HCT116 (cell line): ENCODE measurements around the gene ACP6. TPM values are rescaled to one million over a fixed set of nuclear protein-coding genes. Genes with fewer than 3 reads are reported as not detected.

ENCODE experiments used
- ATAC-seq: fragments of 200-7000 bp; cut with Tn5 transposase; 2 replicates; pipeline ENCODE4 v1.9.1; 2020; ENCODE audit warnings: mild to moderate bottlenecking, moderate library complexity
- BruUV-seq: library from RNA; stranded (reverse); fragments of 400-500 nt; replicated peaks from 2 replicates; lab custom pipeline; 2021; lab: Mats Ljungman, UMichigan
- CTCF ChIA-PET: fragments of 300-600 bp; sonication (Branson Sonifier 250); formaldehyde crosslinking; loops from one replicate; lab custom pipeline; 2021; ENCODE audit warnings: antibody characterized with exemption; lab: Charles Lee
- POLR2A ChIA-PET: fragments of 300-600, 350-600 bp; sonication (Branson Sonifier 250); formaldehyde crosslinking; loops from one replicate; lab custom pipeline; 2021; ENCODE audit warnings: antibody characterized with exemption; lab: Charles Lee
- RAD21 ChIA-PET, 2 experiments: fragments of 300-600 bp; sonication (Branson Sonifier 250); formaldehyde crosslinking; loops; one replicate each; lab custom pipeline; 2023; ENCODE audit warnings: low total read pairs in 2 of 2; ENCODE audit not compliant: uncharacterized antibody in 2 of 2, unreplicated experiment in 2 of 2, low non-redundant PET in 1 of 2; lab: Charles Lee
- DNase-seq: peaks from one replicate; pipeline ENCODE4 v3.0.0-alpha.2; 2010; ENCODE audit warnings: low read depth, low spot score
- H2AFZ ChIP-seq: fragments of 200-600 bp; shearing (Covaris generic), sonication (generic); 2 replicates; pipeline ENCODE4 v1.6.1; 2017; ENCODE audit warnings: low read depth, mixed run types, mixed read lengths, antibody characterized with exemption, low read length; ENCODE audit not compliant: poor library complexity, severe bottlenecking
- H3K27ac ChIP-seq: 2 replicates; pipeline ENCODE4 v1.5.1; 2012; ENCODE audit warnings: low read depth, low read length
- H3K27me3 ChIP-seq: fragments of 200-600 bp; sonication (generic); 2 replicates; pipeline ENCODE4 v1.6.1; 2016; ENCODE audit warnings: mixed run types, low read length, mixed read lengths; ENCODE audit not compliant: insufficient read depth
- H3K36me3 ChIP-seq, 2 experiments: fragments of 200-500 bp in 1 of 2; fragments of 200-600 bp in 1 of 2; sonication (Bioruptor generic) in 1 of 2; sonication (generic) in 1 of 2; 2 replicates each; pipeline versions ENCODE4 v1.5.1 to v1.6.1; 2014 to 2016; ENCODE audit warnings: low read length in 2 of 2, inconsistent platforms in 1 of 2, mixed read lengths in 1 of 2, mixed run types in 1 of 2; ENCODE audit not compliant: insufficient read depth in 2 of 2, control insufficient read depth in 1 of 2
- H3K4me1 ChIP-seq, 2 experiments: fragments of 200-600 bp in 1 of 2; sonication (generic) in 1 of 2; 2 replicates each; pipeline versions ENCODE4 v1.5.1 to v1.6.1; 2012 to 2017; ENCODE audit warnings: low read length in 2 of 2, inconsistent platforms in 1 of 2, mild to moderate bottlenecking in 1 of 2, mixed read lengths in 1 of 2, mixed run types in 1 of 2, moderate library complexity in 1 of 2; ENCODE audit not compliant: insufficient read depth in 2 of 2, control insufficient read depth in 1 of 2
- H3K4me2 ChIP-seq: fragments of 200-600 bp; sonication (generic); 2 replicates; pipeline ENCODE4 v1.6.1; 2017; ENCODE audit warnings: mixed run types, low read length, mixed read lengths
- H3K4me3 ChIP-seq, 2 experiments: fragments of 200-600 bp in 1 of 2; sonication (generic) in 1 of 2; replicated peaks in 1 of 2; 2 replicates each; pipeline ENCODE4 v1.5.1; 2011 to 2016; ENCODE audit warnings: low read length in 2 of 2, control low read depth in 1 of 2, low read depth in 1 of 2, mild to moderate bottlenecking in 1 of 2, mixed read lengths in 1 of 2, mixed run types in 1 of 2
- H3K79me2 ChIP-seq: fragments of 200-600 bp; sonication (generic); 2 replicates; pipeline ENCODE4 v1.6.1; 2017; ENCODE audit warnings: mild to moderate bottlenecking, mixed run types, low read length, moderate library complexity, mixed read lengths; ENCODE audit not compliant: insufficient read depth
- H3K9ac ChIP-seq: fragments of 200-600 bp; sonication (generic); 2 replicates; pipeline ENCODE4 v1.6.1; 2016; ENCODE audit warnings: low read length, mixed read lengths
- H3K9me2 ChIP-seq: fragments of 200-600 bp; sonication (generic), shearing (Covaris generic); 2 replicates; pipeline ENCODE4 v1.6.1; 2017; ENCODE audit warnings: mixed run types, mild to moderate bottlenecking, moderate library complexity; ENCODE audit not compliant: insufficient read depth
- H3K9me3 ChIP-seq, 2 experiments: fragments of 200-500 bp in 1 of 2; fragments of 200-600 bp in 1 of 2; sonication (Bioruptor generic) in 1 of 2; sonication (generic) in 1 of 2; 2 replicates each; pipeline ENCODE4 v1.6.1; 2014 to 2017; ENCODE audit warnings: low read length in 2 of 2, mixed read lengths in 2 of 2, inconsistent platforms in 1 of 2, low read depth in 1 of 2, mild to moderate bottlenecking in 1 of 2, mixed run types in 1 of 2, moderate library complexity in 1 of 2; ENCODE audit not compliant: control insufficient read depth in 1 of 2, insufficient read depth in 1 of 2
- H4K20me1 ChIP-seq: fragments of 200-600 bp; sonication (generic), shearing (Covaris generic); 2 replicates; pipeline ENCODE4 v1.6.1; 2017; ENCODE audit warnings: mixed run types, mild to moderate bottlenecking, moderate library complexity; ENCODE audit not compliant: insufficient read depth
- CBX3 ChIP-seq: IDR thresholded peaks from 2 replicates; pipeline ENCODE4 v1.6.1; 2012; ENCODE audit warnings: low read depth
- ELF1 ChIP-seq: IDR thresholded peaks from 2 replicates; pipeline ENCODE4 v1.6.1; 2012; ENCODE audit warnings: low read depth, borderline replicate concordance
- EZH2 ChIP-seq: fragments of 200-600 bp; sonication (generic); IDR thresholded peaks from 2 replicates; pipeline ENCODE4 v1.6.1; 2017; ENCODE audit warnings: antibody characterized with exemption, mixed run types
- EZH2phosphoT487 ChIP-seq: fragments of 200-600 bp; IDR thresholded peaks from 2 replicates; pipeline ENCODE4 v1.6.1; 2018; ENCODE audit warnings: antibody characterized with exemption, borderline replicate concordance
- FOSL1 ChIP-seq: IDR thresholded peaks from 2 replicates; pipeline ENCODE4 v1.6.1; 2012; ENCODE audit warnings: low read depth
- SP1 ChIP-seq: IDR thresholded peaks from 2 replicates; pipeline ENCODE4 v1.6.1; 2012; ENCODE audit warnings: low read depth
- SRF ChIP-seq: IDR thresholded peaks from 2 replicates; pipeline ENCODE4 v1.6.1; 2012; ENCODE audit warnings: low read depth
- TCF7L2 ChIP-seq: IDR thresholded peaks from 2 replicates; pipeline ENCODE4 v1.7.0; 2011; ENCODE audit warnings: borderline replicate concordance, inconsistent platforms; ENCODE audit not compliant: insufficient read depth, insufficient read length; ENCODE audit errors: extremely low read depth
- ZFX ChIP-seq: fragments of 450-650 bp; IDR thresholded peaks from 2 replicates; pipeline ENCODE4 v1.6.1; 2017
- intact Hi-C: fragments of 100-400 bp; cut with micrococcal nuclease; formaldehyde crosslinking; loops from 2 replicates; pipeline ENCODE4 v1.10.0; 2022
- total RNA-seq: library from RNA; stranded (reverse); gene quantifications from one replicate; pipeline ENCODE4 v1.2.1, GENCODE V29; 2021; ENCODE audit not compliant: unreplicated experiment
- TF ChIP-seq, protein P1 (sequence below), 3 experiments: fragments of 200-600 bp in 1 of 3; sonication (generic) in 1 of 3; IDR thresholded peaks in 2 of 3; conservative IDR thresholded peaks in 1 of 3; 2 replicates each; pipeline ENCODE4 v1.5.1; 2012 to 2017; ENCODE audit warnings: low read depth in 2 of 3, low read length in 2 of 3, antibody characterized with exemption in 1 of 3, borderline replicate concordance in 1 of 3, control low read depth in 1 of 3, mild to moderate bottlenecking in 1 of 3, mixed read lengths in 1 of 3, mixed run types in 1 of 3, moderate library complexity in 1 of 3; ENCODE audit not compliant: insufficient read depth in 1 of 3
- TF ChIP-seq, protein P2 (sequence below): IDR thresholded peaks from 2 replicates; pipeline ENCODE4 v1.6.1; 2012; ENCODE audit warnings: low read depth

The ACP6 gene
- total RNA-seq, 1 experiment from 2014 or later = 26.4 TPM

DNA sequence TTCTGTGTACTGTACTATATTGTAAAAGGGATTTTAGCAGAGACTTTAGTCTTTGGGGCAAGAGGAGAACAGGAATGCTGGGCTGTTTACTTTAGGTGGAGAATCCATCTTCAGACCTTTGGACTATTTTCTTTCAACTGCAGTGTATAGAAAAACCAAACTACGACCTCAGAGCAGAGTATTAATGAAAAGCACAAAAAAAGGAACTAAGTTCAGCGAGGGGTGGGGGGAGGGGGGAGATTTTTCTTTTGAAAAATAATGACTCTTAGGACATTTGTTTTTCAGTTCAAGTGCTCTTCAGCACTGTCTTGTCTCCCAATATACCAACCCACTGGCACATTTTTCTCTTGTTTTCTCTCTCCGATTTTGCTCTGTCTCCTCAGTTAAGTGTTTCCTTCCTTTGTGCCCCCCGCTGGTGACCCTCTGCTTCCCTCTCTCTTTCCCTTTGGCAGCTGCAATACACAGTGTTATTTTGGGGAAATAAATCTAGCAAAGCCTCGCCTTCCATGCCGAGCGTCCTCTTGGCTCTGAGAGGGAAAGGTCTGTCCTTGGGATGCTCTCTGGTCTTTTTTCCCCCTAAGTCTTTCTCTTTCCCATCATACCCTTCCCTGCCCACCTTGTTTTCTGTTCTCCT lies 44.8 kb downstream of the ACP6 start:
- ChIA-PET RAD21 (no interaction called here), CTCF (no interaction called here), POLR2A (no interaction called here)
- H3K4me2 ChIP-seq = no peak overlapping the region
- no peaks in the 10 kb centered on the region for H3K4me1 ChIP-seq
- no peak overlapping the region for H3K9ac ChIP-seq
- H3K27me3 ChIP-seq = no peaks in the 10 kb centered on the region
- TF ChIP-seq, protein P1, sequence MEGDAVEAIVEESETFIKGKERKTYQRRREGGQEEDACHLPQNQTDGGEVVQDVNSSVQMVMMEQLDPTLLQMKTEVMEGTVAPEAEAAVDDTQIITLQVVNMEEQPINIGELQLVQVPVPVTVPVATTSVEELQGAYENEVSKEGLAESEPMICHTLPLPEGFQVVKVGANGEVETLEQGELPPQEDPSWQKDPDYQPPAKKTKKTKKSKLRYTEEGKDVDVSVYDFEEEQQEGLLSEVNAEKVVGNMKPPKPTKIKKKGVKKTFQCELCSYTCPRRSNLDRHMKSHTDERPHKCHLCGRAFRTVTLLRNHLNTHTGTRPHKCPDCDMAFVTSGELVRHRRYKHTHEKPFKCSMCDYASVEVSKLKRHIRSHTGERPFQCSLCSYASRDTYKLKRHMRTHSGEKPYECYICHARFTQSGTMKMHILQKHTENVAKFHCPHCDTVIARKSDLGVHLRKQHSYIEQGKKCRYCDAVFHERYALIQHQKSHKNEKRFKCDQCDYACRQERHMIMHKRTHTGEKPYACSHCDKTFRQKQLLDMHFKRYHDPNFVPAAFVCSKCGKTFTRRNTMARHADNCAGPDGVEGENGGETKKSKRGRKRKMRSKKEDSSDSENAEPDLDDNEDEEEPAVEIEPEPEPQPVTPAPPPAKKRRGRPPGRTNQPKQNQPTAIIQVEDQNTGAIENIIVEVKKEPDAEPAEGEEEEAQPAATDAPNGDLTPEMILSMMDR (IDR thresholded peaks at IDR 0.05 in 2 of 3, conservative IDR thresholded peaks at IDR 0.05 in 1 of 3; ENCODE audit: borderline replicate concordance in 1 of 3, insufficient read depth in 1 of 3, low read depth in 2 of 3, low read length in 2 of 3) = no peak
- TF ChIP-seq ELF1 (no peak), FOSL1 (no peak), ZFX (no peak), SP1 (no peak), TCF7L2 (no peak), CBX3 (no peak), EZH2phosphoT487 (no peak), EZH2 (no peak), SRF (no peak)
- TF ChIP-seq, protein P2, sequence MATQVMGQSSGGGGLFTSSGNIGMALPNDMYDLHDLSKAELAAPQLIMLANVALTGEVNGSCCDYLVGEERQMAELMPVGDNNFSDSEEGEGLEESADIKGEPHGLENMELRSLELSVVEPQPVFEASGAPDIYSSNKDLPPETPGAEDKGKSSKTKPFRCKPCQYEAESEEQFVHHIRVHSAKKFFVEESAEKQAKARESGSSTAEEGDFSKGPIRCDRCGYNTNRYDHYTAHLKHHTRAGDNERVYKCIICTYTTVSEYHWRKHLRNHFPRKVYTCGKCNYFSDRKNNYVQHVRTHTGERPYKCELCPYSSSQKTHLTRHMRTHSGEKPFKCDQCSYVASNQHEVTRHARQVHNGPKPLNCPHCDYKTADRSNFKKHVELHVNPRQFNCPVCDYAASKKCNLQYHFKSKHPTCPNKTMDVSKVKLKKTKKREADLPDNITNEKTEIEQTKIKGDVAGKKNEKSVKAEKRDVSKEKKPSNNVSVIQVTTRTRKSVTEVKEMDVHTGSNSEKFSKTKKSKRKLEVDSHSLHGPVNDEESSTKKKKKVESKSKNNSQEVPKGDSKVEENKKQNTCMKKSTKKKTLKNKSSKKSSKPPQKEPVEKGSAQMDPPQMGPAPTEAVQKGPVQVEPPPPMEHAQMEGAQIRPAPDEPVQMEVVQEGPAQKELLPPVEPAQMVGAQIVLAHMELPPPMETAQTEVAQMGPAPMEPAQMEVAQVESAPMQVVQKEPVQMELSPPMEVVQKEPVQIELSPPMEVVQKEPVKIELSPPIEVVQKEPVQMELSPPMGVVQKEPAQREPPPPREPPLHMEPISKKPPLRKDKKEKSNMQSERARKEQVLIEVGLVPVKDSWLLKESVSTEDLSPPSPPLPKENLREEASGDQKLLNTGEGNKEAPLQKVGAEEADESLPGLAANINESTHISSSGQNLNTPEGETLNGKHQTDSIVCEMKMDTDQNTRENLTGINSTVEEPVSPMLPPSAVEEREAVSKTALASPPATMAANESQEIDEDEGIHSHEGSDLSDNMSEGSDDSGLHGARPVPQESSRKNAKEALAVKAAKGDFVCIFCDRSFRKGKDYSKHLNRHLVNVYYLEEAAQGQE = no peak
- no peaks in the 10 kb centered on the region for H3K9me3 ChIP-seq
- H3K4me3 ChIP-seq = no peak overlapping the region
- no peaks in the 10 kb centered on the region for H3K9me2 ChIP-seq
- ATAC-seq (no peak), DNase-seq (no peak)
- BruUV-seq = no TSS peak
- no peak overlapping the region for H3K27ac ChIP-seq
- peaks cover 3 to 11% of the 10 kb centered on the region in 2 experiments; a peak in 1 of 4 replicates for H3K36me3 ChIP-seq
- intact Hi-C loops = loop anchor here (5.0 kb wide), 1 partner anchor 353 kb away; no protein-coding TSS in a partner anchor
- H2AFZ ChIP-seq = no peak overlapping the region
- no peaks in the 10 kb centered on the region for H4K20me1 ChIP-seq
- no peaks in the 10 kb centered on the region for H3K79me2 ChIP-seq
